HG02798 (cell line): ENCODE measurements around the gene CDC16.
"Not testable (repeated sequence)": the region's sequence is repeated elsewhere in the genome, so short reads cannot be mapped to it uniquely, and the experiment has no call there.

Experiments
- ATAC-seq: cut with Tn5 transposase; IDR thresholded peaks from one replicate; pipeline ENCODE4 v1.9.1; 2021; ENCODE audit warnings: mild to moderate bottlenecking; ENCODE audit not compliant: unreplicated experiment, poor library complexity

Gene CDC16

GRCh38 chr13:114226699-114227323, 7.9 kb upstream of the CDC16 start:
- peak; percentile 75 for ATAC-seq

GRCh38 chr13:114227528-114227927, 7.2 kb upstream of the CDC16 start:
- no peak for ATAC-seq

- ATAC-seq, result no peak
Measured at GRCh38 chr13:114228176-114228575, 6.5 kb upstream of the CDC16 start.

- no peak for ATAC-seq
Measured at GRCh38 chr13:114229506-114229905, 5.2 kb upstream of the CDC16 start.

GRCh38 chr13:114230117-114230516, 4.6 kb upstream of the CDC16 start:
- ATAC-seq, result no peak

GRCh38 chr13:114230575-114230974, 4.1 kb upstream of the CDC16 start:
- ATAC-seq, result no peak

GRCh38 chr13:114231886-114232285, 2.8 kb upstream of the CDC16 start:
- ATAC-seq, result no peak

GRCh38 chr13:114234266-114234644, 442 bp upstream of the CDC16 start:
- no peak for ATAC-seq

GRCh38 chr13:114235697-114236096, 1.0 kb downstream of the CDC16 start:
- ATAC-seq, result no peak

GRCh38 chr13:114236227-114236626, 1.5 kb downstream of the CDC16 start:
- ATAC-seq, result no peak

- no peak for ATAC-seq
Measured at GRCh38 chr13:114237415-114238112, 2.9 kb downstream of the CDC16 start.

- ATAC-seq, result no peak
Measured at GRCh38 chr13:114241918-114242317, 7.2 kb downstream of the CDC16 start.

- ATAC-seq, result no peak
Measured at GRCh38 chr13:114243971-114244370, 9.3 kb downstream of the CDC16 start.

- no peak for ATAC-seq
Measured at GRCh38 chr13:114244637-114245036, 9.9 kb downstream of the CDC16 start.

GRCh38 chr13:114248011-114248410, 13.3 kb downstream of the CDC16 start:
- ATAC-seq, result no peak

- ATAC-seq, result no peak
Measured at GRCh38 chr13:114249077-114249476, 14.4 kb downstream of the CDC16 start.

GRCh38 chr13:114251639-114252440, 17.1 kb downstream of the CDC16 start:
- not testable (repeated sequence) for ATAC-seq

GRCh38 chr13:114256547-114256946, 21.9 kb downstream of the CDC16 start:
- no peak for ATAC-seq

- no peak for ATAC-seq
Measured at GRCh38 chr13:114257014-114257413, 22.3 kb downstream of the CDC16 start.

- no peak for ATAC-seq
Measured at GRCh38 chr13:114258589-114258988, 23.9 kb downstream of the CDC16 start.

- no peak for ATAC-seq
Measured at GRCh38 chr13:114259374-114259773, 24.7 kb downstream of the CDC16 start.
